ENCODE results near the gene ZC3H4.

The ZC3H4 gene

GRCh38 chr19:47073574-47073973, 40.0 kb downstream of the ZC3H4 start:
- H3K4me3 ChIP-seq (ENCODE audit: low read depth, low read length): no peak overlapping the region
- no peak for DNase-seq (ENCODE audit: low read depth)
- no peak for TF ChIP-seq CTCF (IDR thresholded peaks at IDR 0.05; ENCODE audit: low read depth, low read length, missing control alignments)

GRCh38 chr19:47072323-47072722, 41.3 kb downstream of the ZC3H4 start:
- no peak for DNase-seq (ENCODE audit: low read depth)
- no peak for TF ChIP-seq CTCF (IDR thresholded peaks at IDR 0.05; ENCODE audit: low read depth, low read length, missing control alignments)
- H3K4me3 ChIP-seq (ENCODE audit: low read depth, low read length): no peak overlapping the region

- DNase-seq (ENCODE audit: low read depth): no peak
- no peak for TF ChIP-seq CTCF (IDR thresholded peaks at IDR 0.05; ENCODE audit: low read depth, low read length, missing control alignments)
- no peak overlapping the region for H3K4me3 ChIP-seq (ENCODE audit: low read depth, low read length)
Measured at GRCh38 chr19:47071731-47072130, 41.8 kb downstream of the ZC3H4 start.

- DNase-seq (ENCODE audit: low read depth): no peak
- TF ChIP-seq CTCF (IDR thresholded peaks at IDR 0.05; ENCODE audit: low read depth, low read length, missing control alignments): no peak
- H3K4me3 ChIP-seq (ENCODE audit: low read depth, low read length): no peak overlapping the region
Measured at GRCh38 chr19:47070756-47071155, 42.8 kb downstream of the ZC3H4 start.

GRCh38 chr19:47069795-47070194, 43.8 kb downstream of the ZC3H4 start:
- H3K4me3 ChIP-seq (ENCODE audit: low read depth, low read length): no peak overlapping the region
- DNase-seq (ENCODE audit: low read depth): no peak
- TF ChIP-seq CTCF (IDR thresholded peaks at IDR 0.05; ENCODE audit: low read depth, low read length, missing control alignments): no peak

- H3K4me3 ChIP-seq (ENCODE audit: low read depth, low read length): no peak overlapping the region
- no peak for DNase-seq (ENCODE audit: low read depth)
- TF ChIP-seq CTCF (IDR thresholded peaks at IDR 0.05; ENCODE audit: low read depth, low read length, missing control alignments): no peak
Measured at GRCh38 chr19:47068876-47069406, 44.6 kb downstream of the ZC3H4 start.

- no peak for DNase-seq (ENCODE audit: low read depth)
- no peak for TF ChIP-seq CTCF (IDR thresholded peaks at IDR 0.05; ENCODE audit: low read depth, low read length, missing control alignments)
- no peak overlapping the region for H3K4me3 ChIP-seq (ENCODE audit: low read depth, low read length)
Measured at GRCh38 chr19:47068246-47068645, 45.3 kb downstream of the ZC3H4 start.

All from GM12864 (cell line).